ENCODE results near the gene CHAF1A.

GRCh38 chr19:4456843-4457653 is 54.6 kb downstream of the CHAF1A start:
- no peak for TF ChIP-seq CTCF (IDR thresholded peaks at IDR 0.05)
- no peak for TF ChIP-seq POLR2A (IDR thresholded peaks at IDR 0.05)
